ENCODE results near the gene RIN2.
"Not testable (repeated sequence)": the region's sequence is repeated elsewhere in the genome, so short reads cannot be mapped to it uniquely, and the experiment has no call there.

Gene RIN2

DNA sequence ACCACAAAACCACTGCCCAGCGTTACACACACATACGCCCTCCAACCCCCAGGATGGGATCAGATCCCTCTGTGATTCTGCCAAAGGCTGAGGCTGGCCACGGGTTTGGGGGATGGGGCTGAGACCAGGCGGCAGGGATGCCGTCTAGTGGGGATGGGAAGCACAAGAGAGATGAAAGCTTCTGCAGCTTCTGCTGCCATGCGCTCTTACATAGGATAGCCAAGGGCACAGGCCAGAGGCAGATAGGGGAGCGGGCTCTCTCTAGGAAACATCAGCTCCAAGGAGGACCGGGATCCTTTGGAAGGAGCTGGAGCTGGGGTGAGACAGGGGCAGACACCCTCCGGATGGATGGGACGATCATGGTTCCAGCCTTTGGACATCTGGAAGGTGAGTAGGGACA lies 18.7 kb upstream of the RIN2 start:
- no peak for DNase-seq (ENCODE audit: low read depth in 2 of 2)

- DNase-seq (ENCODE audit: low read depth in 2 of 2) = no peak
Observed at GRCh38 chr20:19740512-19740911, 17.5 kb upstream of the RIN2 start.

DNA sequence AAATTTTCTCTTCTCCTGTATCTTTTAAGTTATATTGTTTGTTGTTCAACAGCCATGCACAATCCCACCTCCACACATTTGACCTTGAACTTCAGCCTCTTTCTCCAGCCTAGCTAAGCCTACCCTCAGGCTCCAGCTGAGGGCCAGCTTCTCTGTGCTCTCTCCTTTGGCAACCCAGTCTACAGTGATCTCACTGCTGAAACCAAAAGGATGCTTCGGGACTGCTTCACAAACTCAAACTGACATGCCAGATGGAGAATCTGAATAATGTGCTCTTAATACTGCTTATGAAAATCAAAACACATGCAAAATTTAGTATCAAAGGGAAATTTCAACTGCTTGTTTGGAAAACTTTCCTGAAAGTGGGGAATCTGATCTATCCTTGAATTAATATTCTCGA lies 16.1 kb upstream of the RIN2 start:
- DNase-seq (ENCODE audit: low read depth in 2 of 2) = no peak

DNA sequence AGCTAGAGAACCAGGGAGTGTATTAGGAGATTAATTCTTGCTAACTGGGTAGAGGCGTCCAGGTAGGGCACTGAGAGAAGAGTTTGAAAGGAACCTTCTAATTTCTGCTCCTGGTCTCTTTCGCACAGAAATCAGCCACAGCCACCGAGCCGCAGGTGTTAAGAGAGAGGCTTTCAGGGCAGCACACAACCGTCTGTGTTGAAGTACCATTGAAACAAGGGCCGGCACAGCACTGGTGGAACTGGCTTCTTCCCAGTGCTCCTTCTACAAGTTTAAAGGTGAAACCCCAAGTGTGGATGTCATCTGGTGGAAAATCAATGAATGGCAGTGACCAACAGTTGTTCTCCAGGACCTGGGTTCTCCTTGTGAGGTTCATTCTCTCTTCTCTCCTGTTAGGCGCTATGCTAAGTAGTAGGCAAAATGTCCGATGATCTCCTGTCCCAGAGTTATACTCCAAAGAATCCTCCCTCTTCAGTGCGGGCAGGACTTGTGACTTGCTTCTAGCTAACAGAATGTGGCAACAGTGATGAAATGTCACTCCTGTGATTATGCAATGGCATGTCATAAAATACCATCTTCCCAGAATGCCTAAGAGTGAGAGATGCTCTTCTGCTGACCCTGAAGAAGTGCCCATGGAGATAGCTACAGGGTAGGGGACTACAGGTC lies 15.0 kb upstream of the RIN2 start:
- DNase-seq (ENCODE audit: low read depth in 2 of 2) = no peak

DNA sequence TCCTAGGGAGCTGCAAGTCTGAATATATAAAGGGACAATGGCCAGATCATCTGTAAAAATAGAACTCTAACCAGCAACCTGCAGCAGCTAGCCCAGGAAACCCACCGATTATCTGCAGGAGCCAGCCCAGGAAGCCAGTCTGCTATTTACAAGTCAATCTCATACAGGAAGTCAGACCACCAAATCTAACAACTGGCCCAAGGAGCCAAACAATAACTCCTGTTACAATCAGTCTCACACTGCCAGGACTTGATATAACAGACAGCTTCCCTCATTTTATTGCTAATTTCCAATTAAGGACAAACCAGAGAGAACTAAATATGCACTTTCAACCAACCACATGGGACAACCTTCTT lies 14.4 kb upstream of the RIN2 start:
- no peak for DNase-seq (ENCODE audit: low read depth in 2 of 2)

DNA sequence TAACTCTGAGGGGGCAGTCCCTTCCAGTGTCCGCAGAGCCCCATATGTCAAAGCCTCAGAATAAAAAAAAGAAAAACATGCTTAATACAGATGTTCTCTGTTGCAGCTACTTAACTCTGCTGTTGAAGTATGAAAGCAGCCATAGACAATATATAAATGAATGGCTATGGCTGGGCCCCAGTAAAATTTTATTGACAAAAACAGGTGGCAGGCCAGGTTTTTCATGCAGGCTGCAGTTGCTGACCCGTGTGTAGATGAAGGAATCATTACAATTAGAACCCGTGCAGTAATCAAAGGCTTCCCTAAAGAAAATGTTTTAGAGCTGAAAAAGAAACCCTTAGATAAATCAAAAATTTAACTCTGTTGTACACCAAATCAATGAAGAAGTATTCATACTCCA lies 13.0 kb upstream of the RIN2 start:
- no peak for DNase-seq (ENCODE audit: low read depth in 2 of 2)

DNA sequence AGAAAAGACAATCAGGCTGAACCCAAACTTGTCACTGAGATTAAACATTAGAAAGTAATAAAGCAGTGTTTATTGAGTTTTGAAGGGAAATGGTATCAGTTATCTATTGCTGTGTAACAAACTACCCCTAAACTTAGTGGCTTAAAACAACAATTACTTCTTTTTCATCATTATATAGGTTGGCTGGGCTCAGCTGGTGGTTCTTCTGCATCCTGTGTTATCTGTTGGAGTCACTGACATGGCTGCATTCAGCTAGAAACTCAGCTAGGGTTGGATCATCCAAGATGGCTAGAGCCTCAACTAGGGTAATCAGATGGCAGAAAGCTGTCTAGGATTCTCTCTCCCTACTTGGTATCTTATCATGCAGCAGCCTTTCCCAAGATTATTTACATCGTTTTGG lies 12.5 kb upstream of the RIN2 start:
- no peak for DNase-seq (ENCODE audit: low read depth in 2 of 2)

DNA sequence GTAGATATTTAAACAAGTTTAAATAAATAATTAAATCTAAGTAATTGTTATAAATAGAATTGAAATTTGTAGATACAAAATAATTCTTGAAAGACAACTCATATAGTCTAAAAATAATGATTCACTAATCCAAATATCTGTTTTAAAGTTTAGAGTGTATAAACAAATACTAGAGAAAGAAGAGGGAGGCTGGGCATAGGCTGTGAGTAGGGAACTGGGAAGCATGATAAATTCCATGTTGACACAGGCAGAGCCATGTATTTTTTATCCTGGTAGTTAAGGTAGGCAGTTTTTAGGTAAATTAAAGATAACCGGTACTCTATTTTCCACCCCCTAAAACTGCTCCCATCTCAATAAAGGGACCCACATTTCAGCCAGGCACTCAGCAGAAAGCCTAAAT lies 11.7 kb upstream of the RIN2 start:
- DNase-seq (ENCODE audit: low read depth in 2 of 2) = no peak

DNA sequence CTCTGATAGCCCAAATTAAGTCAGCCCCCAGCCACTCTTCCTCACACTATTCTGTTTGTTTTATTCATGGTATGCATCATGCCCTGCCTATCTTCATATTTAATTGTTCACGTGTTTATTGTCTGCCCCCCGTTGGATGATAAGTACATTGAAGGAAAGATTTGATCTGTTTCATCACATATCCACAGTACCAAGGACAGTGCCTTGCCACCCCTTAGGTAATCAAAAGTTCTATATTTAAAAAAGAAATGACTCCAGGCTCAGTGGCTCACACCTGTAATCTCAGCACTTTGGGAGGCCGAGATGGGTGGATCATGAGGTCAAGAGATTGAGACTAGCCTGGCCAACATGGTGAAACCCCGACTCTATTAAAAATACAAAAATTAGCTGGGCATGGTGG lies 10.2 kb upstream of the RIN2 start:
- no peak for DNase-seq (ENCODE audit: low read depth in 2 of 2)

DNA sequence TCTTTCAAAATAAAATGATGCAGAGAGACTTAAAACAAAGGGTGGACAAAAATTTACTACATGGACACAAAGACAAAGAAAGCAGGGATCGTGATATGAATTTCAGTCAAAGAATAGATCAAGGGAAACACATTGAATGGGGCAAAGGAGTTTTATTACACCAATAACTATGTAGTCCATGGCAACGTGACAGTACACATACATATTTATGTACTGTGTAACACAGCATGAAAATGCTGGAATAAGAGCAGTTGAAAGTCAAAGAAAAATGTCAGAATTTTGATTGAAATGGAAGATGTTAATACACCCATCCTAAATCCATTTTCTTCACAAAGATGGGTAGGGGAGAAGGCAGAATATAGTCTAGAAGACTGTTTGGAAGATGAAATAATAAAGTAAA lies 9.4 kb upstream of the RIN2 start:
- DNase-seq (ENCODE audit: low read depth in 2 of 2) = no peak

DNA sequence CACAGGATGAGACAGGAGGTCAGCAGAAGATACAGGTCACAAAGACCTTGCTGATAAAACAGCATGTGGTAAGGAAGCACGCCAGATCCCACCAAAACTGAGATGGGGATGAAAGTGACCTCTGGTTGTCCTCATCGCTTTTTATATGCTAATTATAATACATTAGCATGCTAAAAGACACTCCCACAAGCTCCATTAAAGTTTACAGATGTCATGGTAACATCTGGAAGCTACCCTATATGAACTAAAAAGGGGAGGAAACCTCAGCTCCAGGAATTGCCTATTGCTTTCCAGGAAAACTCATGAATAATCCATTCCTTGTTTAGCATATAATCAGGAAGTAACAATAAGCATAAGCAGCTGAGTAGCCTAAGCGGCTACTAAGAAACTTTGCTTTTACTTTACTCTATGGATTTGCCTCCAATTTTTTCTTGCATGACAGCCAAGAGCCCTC lies 8.4 kb upstream of the RIN2 start:
- no peak for DNase-seq (ENCODE audit: low read depth in 2 of 2)

DNA sequence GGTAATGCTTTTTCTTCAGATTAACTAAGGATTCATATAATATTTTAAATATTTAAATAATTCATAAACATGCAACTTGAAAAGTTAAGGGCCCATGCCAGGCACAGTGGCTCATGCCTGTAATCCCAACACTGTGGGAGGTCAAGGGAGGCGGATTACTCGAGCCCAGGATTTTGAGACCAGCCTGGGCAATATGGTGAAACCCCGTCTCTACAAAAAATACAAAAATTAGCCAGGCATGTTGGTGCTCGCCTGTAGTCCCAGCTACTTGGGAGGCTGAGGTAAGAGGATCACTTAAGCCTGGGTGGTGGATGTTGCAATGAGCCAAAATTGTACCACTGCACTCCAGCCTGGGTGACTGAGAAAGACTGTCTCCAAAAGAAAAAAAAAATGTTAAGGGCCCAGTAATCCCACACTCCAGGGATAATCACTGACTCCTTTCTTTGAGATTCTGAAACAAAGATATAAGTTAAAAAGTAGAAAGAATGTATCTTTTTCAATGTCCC lies 7.9 kb upstream of the RIN2 start:
- no peak for DNase-seq (ENCODE audit: low read depth in 2 of 2)

GRCh38 chr20:19750907-19751636 lies 7.0 kb upstream of the RIN2 start:
- DNase-seq (ENCODE audit: low read depth in 2 of 2) = no peak

GRCh38 chr20:19754201-19754600 lies 3.9 kb upstream of the RIN2 start:
- DNase-seq (ENCODE audit: low read depth in 2 of 2) = not testable (repeated sequence)

DNA sequence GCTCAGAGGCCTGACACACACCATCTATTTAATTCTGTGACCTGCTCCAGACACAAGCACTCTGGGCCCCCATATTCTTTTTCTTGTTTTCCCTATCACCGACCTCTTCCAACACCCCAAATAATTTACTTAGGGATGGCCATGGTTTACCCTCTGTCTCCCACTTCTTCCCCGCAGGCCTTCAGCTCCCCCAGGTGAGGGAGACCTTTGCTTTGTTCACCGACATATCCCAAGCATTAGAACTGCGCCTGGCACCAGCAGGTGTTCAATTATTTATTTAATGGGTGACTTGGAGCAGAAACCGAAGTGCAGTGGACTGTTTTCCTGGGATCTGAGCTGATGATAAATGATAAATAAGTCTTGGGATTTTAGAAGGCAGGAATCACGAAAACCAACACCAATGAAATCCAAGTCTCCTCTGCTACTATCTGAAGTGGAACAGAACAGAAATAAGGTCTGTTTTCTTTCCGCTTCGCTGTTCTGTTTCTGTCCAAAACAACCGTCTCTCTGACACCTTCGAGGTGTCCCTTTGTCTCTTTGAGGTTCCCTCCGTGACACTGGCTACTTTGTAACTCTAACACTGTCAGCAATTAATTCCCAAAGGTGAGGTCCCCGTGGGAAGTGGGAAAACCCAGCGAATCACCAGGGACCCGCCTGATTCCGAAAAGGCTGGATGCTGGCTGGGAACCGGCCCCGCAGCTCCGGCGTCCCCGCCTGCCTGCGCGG lies 1.1 kb upstream of the RIN2 start:
- DNase-seq (ENCODE audit: low read depth in 2 of 2) = no peak

DNA sequence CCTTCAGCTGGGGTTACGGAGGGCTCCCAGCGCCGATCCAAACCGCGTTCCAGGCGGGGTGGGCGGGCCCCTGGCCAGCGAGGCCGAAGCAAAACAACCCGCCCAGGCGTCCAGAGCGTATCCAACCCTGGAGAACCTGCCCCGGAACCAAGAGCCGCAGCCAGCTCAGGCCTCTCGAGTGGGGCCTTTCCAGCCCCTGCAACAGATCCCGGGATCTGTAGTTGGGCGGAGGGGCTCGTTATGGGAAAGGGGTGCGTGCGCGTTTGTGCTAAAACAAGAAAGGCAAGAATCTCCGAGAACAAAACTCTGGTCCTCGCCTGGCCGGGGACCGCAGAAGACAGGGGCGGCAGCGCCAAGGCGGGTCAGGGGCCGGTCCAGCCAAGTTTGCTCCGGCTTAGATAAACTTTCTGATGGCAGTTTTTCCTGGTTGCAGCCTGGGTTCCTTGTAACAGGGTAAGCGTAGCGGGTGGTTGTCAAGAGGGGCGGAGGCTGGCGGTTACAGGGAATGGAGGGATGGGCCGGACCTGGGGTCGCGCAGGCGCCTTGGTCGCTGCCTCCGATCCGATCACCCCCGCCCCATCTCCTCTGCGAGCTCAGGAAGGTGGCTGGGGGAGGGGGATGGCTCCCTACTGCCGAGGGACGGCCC lies 448 bp upstream of the RIN2 start:
- no peak for DNase-seq (ENCODE audit: low read depth in 2 of 2)

- DNase-seq (ENCODE audit: low read depth in 2 of 2) = no peak
Observed at GRCh38 chr20:19758501-19759331, 658 bp downstream of the RIN2 start.

- no peak for DNase-seq (ENCODE audit: low read depth in 2 of 2)
Observed at GRCh38 chr20:19760371-19760721, 2.3 kb downstream of the RIN2 start.

DNA sequence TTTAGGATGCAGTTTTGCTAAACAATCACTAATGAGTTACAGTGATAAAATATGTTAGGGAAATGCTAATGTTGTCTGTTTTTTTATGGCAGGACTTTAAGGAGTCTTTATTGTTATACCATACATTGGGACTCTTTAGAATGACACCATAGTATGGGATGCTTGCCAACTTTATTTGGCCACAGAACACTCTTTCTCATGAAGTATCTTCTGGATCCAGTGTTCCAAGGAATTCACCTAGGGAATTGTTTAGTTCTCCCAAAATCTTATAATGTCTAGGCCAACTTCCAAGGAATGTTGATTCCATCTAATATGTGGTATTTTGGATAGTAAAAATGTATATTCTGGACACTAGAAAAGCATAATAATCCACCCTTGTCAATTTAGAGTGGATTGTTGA lies 3.3 kb downstream of the RIN2 start:
- DNase-seq (ENCODE audit: low read depth in 2 of 2) = no peak

- no peak for DNase-seq (ENCODE audit: low read depth in 2 of 2)
Observed at GRCh38 chr20:19761841-19762240, 3.8 kb downstream of the RIN2 start.

- no peak for DNase-seq (ENCODE audit: low read depth in 2 of 2)
Observed at GRCh38 chr20:19764207-19764606, 6.1 kb downstream of the RIN2 start.

DNA sequence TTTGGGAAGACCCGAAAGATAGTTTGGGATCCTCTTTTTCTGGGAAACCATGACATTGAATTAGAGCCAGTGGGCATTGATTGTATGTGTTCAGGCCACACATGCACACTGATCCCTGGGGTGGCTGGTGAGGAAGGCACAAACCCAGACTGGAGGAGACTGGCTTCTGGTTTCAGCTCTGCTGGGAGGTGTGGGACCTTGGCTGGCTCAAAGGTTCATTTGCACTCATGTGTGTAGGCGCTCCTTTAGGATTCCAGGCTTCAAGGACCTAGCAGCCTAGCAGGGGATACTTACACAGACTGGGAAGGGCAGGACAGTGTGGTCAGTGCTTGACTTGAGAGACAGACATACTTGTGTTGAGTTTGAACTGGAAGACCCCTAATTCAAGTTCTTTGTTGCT lies 7.2 kb downstream of the RIN2 start:
- no peak for DNase-seq (ENCODE audit: low read depth in 2 of 2)

Measured in activated CD8-positive, alpha-beta memory T cell treated with anti-CD3 and anti-CD28 coated beads for 4 hours (primary cell).